Prostate gland (tissue), 2 donors: Measurements from ENCODE around the gene GATAD1.

ENCODE experiments used
- CTCF ChIP-seq, 4 experiments: fragments of 200-600 bp in 2 of 4; fragments of 450-650 bp in 2 of 4; sonication (generic) in 2 of 4; IDR thresholded peaks; 1 replicate in 3 of 4; 2 replicates in 1 of 4; pipeline ENCODE4 v1.5.1; 2016 to 2019; ENCODE audit warnings: antibody characterized with exemption in 4 of 4, mild to moderate bottlenecking in 2 of 4, moderate library complexity in 2 of 4
- POLR2A ChIP-seq: fragments of 450-650 bp; IDR thresholded peaks from one replicate; pipeline ENCODE4 v1.6.1; 2016; ENCODE audit warnings: antibody characterized with exemption, mild to moderate bottlenecking
- POLR2AphosphoS5 ChIP-seq: sonication (generic); formaldehyde crosslinking; IDR thresholded peaks from one replicate; pipeline ENCODE4 v1.6.1; 2017; ENCODE audit warnings: antibody characterized with exemption

DNA sequence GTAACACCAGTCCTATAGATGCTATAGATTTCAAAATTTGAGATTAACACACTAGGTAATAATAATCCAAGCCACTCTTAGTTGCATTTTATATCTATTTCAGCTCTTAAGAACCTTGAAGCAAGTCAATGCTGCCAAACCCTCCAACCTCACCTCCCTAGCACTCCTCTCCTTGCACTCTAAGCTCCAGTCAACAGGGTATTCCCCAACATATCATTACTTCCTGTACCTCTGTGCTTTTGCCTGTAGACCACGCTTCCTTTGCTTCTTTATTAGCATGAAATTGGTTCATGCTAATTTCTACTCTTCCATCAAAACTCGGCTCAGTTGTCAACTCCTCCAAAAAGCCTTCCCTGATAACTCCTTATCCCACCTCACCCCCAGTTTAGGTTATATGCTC is 56.5 kb downstream of the GATAD1 start:
- TF ChIP-seq CTCF (IDR thresholded peaks at IDR 0.05) = no peak
- TF ChIP-seq POLR2AphosphoS5 = no peak
- no peak for TF ChIP-seq POLR2A
